Measurements from ENCODE around the gene TPST1.

- no peak for TF ChIP-seq CTCF (IDR thresholded peaks at IDR 0.05)
- no peak for TF ChIP-seq POLR2A (IDR thresholded peaks at IDR 0.05)
Measured at GRCh38 chr7:66205741-66206090, 582 bp downstream of the TPST1 start.

Measured in thyroid gland (tissue), 4 donors.